ENCODE results near the gene COMTD1. TPM values are rescaled to one million over a fixed set of nuclear protein-coding genes. Genes with fewer than 3 reads are reported as not detected.
"Not testable (repeated sequence)": the region's sequence is repeated elsewhere in the genome, so short reads cannot be mapped to it uniquely, and the experiment has no call there.

Gene COMTD1
- total RNA-seq, 5 donors from 2014 or later (not counting 1 experiment from before 2014, with no cell fraction given) = 11.2 to 39.0 (median 33.8) TPM

GRCh38 chr10:75203046-75203620 is 32.6 kb downstream of the COMTD1 start:
- H3K27ac ChIP-seq (ENCODE audit: low read length); H3K4me1 Mint-ChIP-seq; H3K27me3 Mint-ChIP-seq; H3K36me3 ChIP-seq (ENCODE audit: control insufficient read depth in 2 of 2, extremely low read depth in 1 of 2, insufficient read depth in 1 of 2, low read length in 1 of 2); H3K4me1 ChIP-seq (ENCODE audit: control insufficient read depth in 1 of 2, extremely low read depth in 1 of 2, insufficient read depth in 2 of 2, low read length in 2 of 2); ATAC-seq (replicated peaks in 1 of 4); H3K36me3 Mint-ChIP-seq; H3K9me3 Mint-ChIP-seq; H3K27ac Mint-ChIP-seq; H3K9me3 ChIP-seq; POLR2A ChIA-PET; H3K4me3 ChIP-seq (ENCODE audit: control insufficient read depth in 1 of 2, extremely low read depth in 1 of 2, low read length in 1 of 2); H3K27me3 ChIP-seq (replicated peaks in 1 of 2; ENCODE audit: control insufficient read depth in 2 of 2, extremely low read depth in 1 of 2, insufficient read depth in 2 of 2, low read length in 1 of 2); H3K4me3 Mint-ChIP-seq; DNase-seq: not testable (repeated sequence)
- CTCF ChIA-PET = interaction anchor here (0.7 to 1.2 kb wide), 4 partner anchors 14 to 2000 kb away, joined by 3 to 10 read pairs (median 4); no protein-coding TSS in a partner anchor
- WGBS (ENCODE audit: insufficient coverage) = 98% methylated on average over 6 of the region's 11 CpGs

DNA sequence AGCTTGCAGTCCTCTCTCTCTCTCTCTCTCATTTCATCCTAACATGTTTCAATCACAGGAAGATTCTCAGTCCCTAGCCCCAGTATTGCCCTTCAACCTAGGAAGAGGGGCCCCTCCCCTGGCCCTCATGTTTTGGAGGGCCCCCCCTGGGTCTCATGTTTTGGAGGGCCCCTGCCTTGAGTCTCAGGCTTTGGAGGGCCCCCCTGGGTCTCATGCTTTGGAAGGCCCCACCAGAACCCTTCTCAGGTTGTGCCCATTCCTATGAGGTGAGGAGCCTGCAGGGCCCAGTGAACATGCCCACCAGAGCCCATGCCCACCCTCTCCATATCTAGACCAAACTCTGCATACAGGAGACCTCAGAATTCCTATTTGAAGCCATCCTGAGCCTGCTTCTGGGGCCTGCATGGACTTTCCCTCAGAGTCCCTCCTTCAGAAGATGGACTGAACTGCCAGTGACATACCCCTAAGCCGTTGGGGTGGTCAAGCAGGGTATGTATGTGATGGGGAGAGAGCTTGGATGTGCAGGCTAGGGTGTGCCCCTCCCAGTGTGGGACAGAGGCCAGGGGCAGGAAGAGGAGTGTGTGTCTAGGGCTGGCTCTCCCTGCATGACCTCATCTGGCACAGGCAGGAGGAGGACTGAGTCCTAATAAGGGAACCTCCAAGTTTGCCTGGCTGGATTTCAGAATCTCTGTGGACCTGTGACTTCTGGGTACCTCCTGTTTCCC is 33.3 kb downstream of the COMTD1 start:
- DNase-seq = no peak
- Mint-ChIP-seq H3K36me3 (no peaks in the 10 kb centered on the region), H3K27me3 (no peaks in the 10 kb centered on the region), H3K9me3 (no peaks in the 10 kb centered on the region), H3K4me3 (no peak overlapping the region), H3K27ac (no peak overlapping the region), H3K4me1 (no peaks in the 10 kb centered on the region)
- Histone ChIP-seq H3K9me3 (no peaks in the 10 kb centered on the region), H3K4me3 (ENCODE audit: control insufficient read depth in 1 of 2, extremely low read depth in 1 of 2, low read length in 1 of 2) (no peak overlapping the region), H3K36me3 (ENCODE audit: control insufficient read depth in 2 of 2, extremely low read depth in 1 of 2, insufficient read depth in 1 of 2, low read length in 1 of 2) (no peaks in the 10 kb centered on the region), H3K27me3 (replicated peaks in 1 of 2; ENCODE audit: control insufficient read depth in 2 of 2, extremely low read depth in 1 of 2, insufficient read depth in 2 of 2, low read length in 1 of 2) (no peaks in the 10 kb centered on the region), H3K4me1 (ENCODE audit: control insufficient read depth in 1 of 2, extremely low read depth in 1 of 2, insufficient read depth in 2 of 2, low read length in 2 of 2) (no peaks in the 10 kb centered on the region), H3K27ac (ENCODE audit: low read length) (no peak overlapping the region)
- POLR2A ChIA-PET = no interaction called here
- CTCF ChIA-PET = interaction anchor here in 1 of 2 donors (1.2 kb wide), 1 partner anchor 15 kb away, joined by 5 read pairs; no protein-coding TSS in a partner anchor
- ATAC-seq (replicated peaks in 1 of 4) = no peak
- WGBS (ENCODE audit: insufficient coverage) = 78% methylated on average over 1 of the region's 1 CpG

DNA sequence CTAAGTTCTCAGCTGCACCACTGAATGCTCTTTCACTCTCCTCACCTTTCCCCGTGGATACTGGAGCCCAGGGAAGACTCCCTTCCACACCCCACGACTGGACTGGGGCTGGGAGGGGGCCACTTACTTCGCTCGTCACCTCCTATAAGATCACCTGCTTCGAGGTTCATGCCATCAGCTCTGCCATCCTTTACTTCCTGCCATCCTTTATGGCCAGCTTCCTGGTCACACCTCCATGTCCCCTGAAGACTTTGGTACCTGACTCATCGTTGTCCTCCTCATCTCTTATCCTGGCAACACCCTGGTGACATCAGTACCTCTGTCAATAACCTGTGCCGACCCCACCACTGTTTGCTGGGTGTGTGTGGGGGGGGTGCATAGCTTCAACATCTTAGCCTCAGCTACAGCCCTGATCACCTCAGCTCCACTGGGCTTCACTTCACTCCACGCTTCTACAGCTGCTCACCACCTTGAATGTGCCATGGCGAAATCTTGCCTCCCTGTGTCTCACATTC is 33.9 kb downstream of the COMTD1 start:
- ChIA-PET POLR2A (no interaction called here), CTCF (no interaction called here)
- Mint-ChIP-seq H3K27me3 (no peaks in the 10 kb centered on the region), H3K9me3 (no peaks in the 10 kb centered on the region), H3K4me3 (no peak overlapping the region), H3K27ac (no peak overlapping the region), H3K36me3 (no peaks in the 10 kb centered on the region), H3K4me1 (no peaks in the 10 kb centered on the region)
- DNase-seq (no peak), ATAC-seq (replicated peaks in 1 of 4) (no peak)
- Histone ChIP-seq H3K9me3 (no peaks in the 10 kb centered on the region), H3K27ac (ENCODE audit: low read length) (no peak overlapping the region), H3K4me1 (ENCODE audit: control insufficient read depth in 1 of 2, extremely low read depth in 1 of 2, insufficient read depth in 2 of 2, low read length in 2 of 2) (no peaks in the 10 kb centered on the region), H3K4me3 (ENCODE audit: control insufficient read depth in 1 of 2, extremely low read depth in 1 of 2, low read length in 1 of 2) (no peak overlapping the region), H3K36me3 (ENCODE audit: control insufficient read depth in 2 of 2, extremely low read depth in 1 of 2, insufficient read depth in 1 of 2, low read length in 1 of 2) (no peaks in the 10 kb centered on the region), H3K27me3 (replicated peaks in 1 of 2; ENCODE audit: control insufficient read depth in 2 of 2, extremely low read depth in 1 of 2, insufficient read depth in 2 of 2, low read length in 1 of 2) (no peaks in the 10 kb centered on the region)
- WGBS (ENCODE audit: insufficient coverage) = 78% methylated on average over 6 of the region's 9 CpGs

DNA sequence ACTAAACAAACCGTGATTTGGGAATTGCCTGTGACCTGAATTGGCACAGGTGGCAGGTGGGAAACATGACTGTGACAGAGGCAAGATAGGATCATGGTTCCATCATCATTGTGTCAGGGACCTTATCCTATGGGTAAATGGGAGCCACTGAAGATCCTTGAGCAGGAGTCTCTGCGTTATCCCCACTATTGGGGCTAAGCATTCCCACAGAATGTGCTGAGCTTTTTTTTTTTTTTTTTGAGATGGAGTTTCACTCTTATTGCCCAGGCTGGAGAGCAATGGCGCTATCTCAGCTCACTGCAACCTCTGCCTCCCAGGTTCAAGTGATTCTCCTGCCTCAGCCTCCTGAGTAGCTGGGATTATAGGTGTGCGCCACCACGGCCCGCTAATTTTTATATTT is 35.8 kb downstream of the COMTD1 start:
- H3K36me3 ChIP-seq (ENCODE audit: control insufficient read depth in 2 of 2, extremely low read depth in 1 of 2, insufficient read depth in 1 of 2, low read length in 1 of 2); ATAC-seq (replicated peaks in 1 of 4); H3K4me3 ChIP-seq (ENCODE audit: control insufficient read depth in 1 of 2, extremely low read depth in 1 of 2, low read length in 1 of 2); H3K36me3 Mint-ChIP-seq; H3K27me3 ChIP-seq (replicated peaks in 1 of 2; ENCODE audit: control insufficient read depth in 2 of 2, extremely low read depth in 1 of 2, insufficient read depth in 2 of 2, low read length in 1 of 2); H3K4me1 ChIP-seq (ENCODE audit: control insufficient read depth in 1 of 2, extremely low read depth in 1 of 2, insufficient read depth in 2 of 2, low read length in 2 of 2); DNase-seq; H3K4me3 Mint-ChIP-seq; H3K27ac Mint-ChIP-seq; H3K27me3 Mint-ChIP-seq; H3K4me1 Mint-ChIP-seq; H3K27ac ChIP-seq (ENCODE audit: low read length); H3K9me3 ChIP-seq; H3K9me3 Mint-ChIP-seq: not testable (repeated sequence)
- WGBS (ENCODE audit: insufficient coverage) = 100% methylated on average over 1 of the region's 6 CpGs
- ChIA-PET CTCF (interaction anchor here in 1 of 2 donors (1.0 kb wide), 1 partner anchor 9 kb away, joined by 4 read pairs; no protein-coding TSS in a partner anchor), POLR2A (interaction anchor here in 1 of 2 donors (0.6 kb wide), 3 partner anchors 11 to 18 kb away, joined by 3 to 5 read pairs (median 5); partner anchors contain the start of gene VDAC2)

DNA sequence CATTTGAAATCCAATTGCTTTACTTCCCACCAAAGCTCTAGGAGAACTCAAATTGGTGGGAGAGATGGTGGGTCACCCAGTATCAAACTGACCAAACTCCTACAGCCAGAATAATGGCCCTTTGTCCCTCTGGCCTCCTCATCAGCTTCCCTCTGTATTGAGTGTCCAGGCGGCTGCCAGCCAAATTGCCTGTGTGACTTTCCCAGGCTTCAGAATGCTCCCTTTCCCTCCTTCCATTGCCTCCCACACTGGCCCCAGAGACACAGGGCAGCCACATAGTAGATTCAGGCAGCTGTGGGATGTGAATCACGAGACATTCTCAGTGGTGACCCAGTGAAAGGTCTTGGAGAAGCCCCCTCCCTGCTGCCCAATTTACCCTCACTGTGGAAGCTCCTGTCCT is 37.9 kb downstream of the COMTD1 start:
- POLR2A ChIA-PET = no interaction called here
- H3K27ac ChIP-seq (ENCODE audit: low read length) = no peak overlapping the region
- no peak overlapping the region for H3K4me3 ChIP-seq (ENCODE audit: control insufficient read depth in 1 of 2, extremely low read depth in 1 of 2, low read length in 1 of 2)
- H3K9me3 Mint-ChIP-seq = no peaks in the 10 kb centered on the region
- no peak overlapping the region for H3K4me3 Mint-ChIP-seq
- no peaks in the 10 kb centered on the region for H3K9me3 ChIP-seq
- H3K36me3 ChIP-seq (ENCODE audit: control insufficient read depth in 2 of 2, extremely low read depth in 1 of 2, insufficient read depth in 1 of 2, low read length in 1 of 2) = peaks cover under 1 to 1% of the 10 kb centered on the region in 2 donors
- H3K4me1 ChIP-seq (ENCODE audit: control insufficient read depth in 1 of 2, extremely low read depth in 1 of 2, insufficient read depth in 2 of 2, low read length in 2 of 2) = no peaks in the 10 kb centered on the region
- no peaks in the 10 kb centered on the region for H3K27me3 Mint-ChIP-seq
- H3K27me3 ChIP-seq (replicated peaks in 1 of 2; ENCODE audit: control insufficient read depth in 2 of 2, extremely low read depth in 1 of 2, insufficient read depth in 2 of 2, low read length in 1 of 2) = no peaks in the 10 kb centered on the region
- no peaks in the 10 kb centered on the region for H3K4me1 Mint-ChIP-seq
- no CpG with 5 or more reads among the region's 2 CpGs for WGBS (ENCODE audit: insufficient coverage)
- CTCF ChIA-PET = interaction anchor here (0.6 to 1.2 kb wide), 2 partner anchors 10 to 32 kb away, joined by 3 to 7 read pairs; no protein-coding TSS in a partner anchor
- H3K36me3 Mint-ChIP-seq = peaks cover 3% of the 10 kb centered on the region
- H3K27ac Mint-ChIP-seq = no peak overlapping the region
- DNase-seq (no peak), ATAC-seq (replicated peaks in 1 of 4) (no peak)

GRCh38 chr10:75197066-75197465 is 38.7 kb downstream of the COMTD1 start:
- no peaks in the 10 kb centered on the region for H3K27me3 ChIP-seq (replicated peaks in 1 of 2; ENCODE audit: control insufficient read depth in 2 of 2, extremely low read depth in 1 of 2, insufficient read depth in 2 of 2, low read length in 1 of 2)
- no peaks in the 10 kb centered on the region for H3K4me1 Mint-ChIP-seq
- H3K9me3 Mint-ChIP-seq = no peaks in the 10 kb centered on the region
- no peak overlapping the region for H3K4me3 ChIP-seq (ENCODE audit: control insufficient read depth in 1 of 2, extremely low read depth in 1 of 2, low read length in 1 of 2)
- no peak overlapping the region for H3K27ac ChIP-seq (ENCODE audit: low read length)
- DNase-seq (no peak), ATAC-seq (replicated peaks in 1 of 4) (no peak)
- 100% methylated on average over 2 of the region's 3 CpGs for WGBS (ENCODE audit: insufficient coverage)
- H3K27me3 Mint-ChIP-seq = no peaks in the 10 kb centered on the region
- no peaks in the 10 kb centered on the region for H3K9me3 ChIP-seq
- no peaks in the 10 kb centered on the region for H3K4me1 ChIP-seq (ENCODE audit: control insufficient read depth in 1 of 2, extremely low read depth in 1 of 2, insufficient read depth in 2 of 2, low read length in 2 of 2)
- POLR2A ChIA-PET = no interaction called here
- CTCF ChIA-PET = interaction anchor here (0.6 to 1.2 kb wide), 3 partner anchors 9 to 40 kb away, joined by 3 to 7 read pairs (median 3); partner anchors contain the start of gene COMTD1 (in 1 of the 2)
- peaks cover 2 to 4% of the 10 kb centered on the region in 2 donors for H3K36me3 ChIP-seq (ENCODE audit: control insufficient read depth in 2 of 2, extremely low read depth in 1 of 2, insufficient read depth in 1 of 2, low read length in 1 of 2)
- no peak overlapping the region for H3K4me3 Mint-ChIP-seq
- peaks cover 5% of the 10 kb centered on the region for H3K36me3 Mint-ChIP-seq
- H3K27ac Mint-ChIP-seq = no peak overlapping the region

All from T-cell (primary cell).